Measurements from ENCODE around the gene PRRX2. TPM values are rescaled to one million over a fixed set of nuclear protein-coding genes. Genes with fewer than 3 reads are reported as not detected.

Gene PRRX2
- total and polyA plus RNA-seq, 9 of the 15 experiments (the other 6 are each of a cell fraction or from before 2014, with no cell fraction given): 0.21 TPM; not detected in 8

DNA sequence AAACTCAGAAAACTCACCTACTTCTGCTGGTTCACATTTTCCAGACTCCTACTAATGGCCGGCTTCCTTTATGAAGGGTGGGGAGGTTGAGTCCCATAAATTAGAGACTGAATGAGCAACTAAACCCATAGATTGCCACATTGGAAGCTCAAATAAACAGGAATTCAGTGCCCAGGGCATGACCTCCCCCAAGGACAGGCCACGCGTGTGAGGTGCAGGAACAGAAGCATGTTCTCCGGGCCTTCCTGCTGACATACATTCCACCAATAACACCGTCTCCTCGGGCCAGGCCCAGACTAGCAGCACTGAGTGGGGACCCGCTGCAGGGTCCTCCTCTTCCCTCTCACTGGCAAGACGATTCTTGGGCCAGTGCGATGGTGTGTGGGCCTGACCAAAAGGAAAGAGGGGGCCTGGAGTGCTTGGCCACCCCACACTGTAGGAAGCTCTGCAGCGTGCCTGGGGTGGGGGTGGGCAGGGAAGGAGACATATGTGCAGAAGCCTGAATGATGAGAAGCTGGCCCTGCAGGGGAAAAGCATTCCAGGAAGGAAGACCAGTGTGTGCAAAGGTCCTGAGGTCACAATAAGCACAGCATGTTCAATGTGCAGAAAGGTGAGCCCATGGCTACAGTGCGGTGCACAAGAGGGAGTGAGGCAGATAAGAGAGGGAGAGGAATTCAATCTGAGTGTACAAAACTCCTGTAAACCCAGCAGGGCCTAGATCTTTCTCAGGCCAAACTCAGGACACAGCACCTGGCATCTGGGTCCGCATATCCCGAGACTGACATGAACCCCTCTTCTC, 75.4 kb downstream of the PRRX2 start:
- ATAC-seq: no peak
- no TSS peak for BruUV-seq (replicated peaks)
- Histone ChIP-seq H3K36me3 (ENCODE audit: control insufficient read depth, insufficient read depth, low read length) (no peaks in the 10 kb centered on the region), H3K27ac (ENCODE audit: extremely low read depth, low read depth, low read length) (no peak overlapping the region), H3K9ac (ENCODE audit: insufficient read depth in 1 of 2, low read depth in 2 of 2, low read length in 2 of 2) (peak overlapping the region in 1 of 2 experiments; percentile 30; a peak in 1 of 4 replicates), H3K27me3 (ENCODE audit: control insufficient read depth in 2 of 2, insufficient read depth in 2 of 2, low read length in 2 of 2) (peaks cover 5 to 23% of the 10 kb centered on the region in 2 experiments; a peak in 3 of 5 replicates), H3K4me3 (no peak overlapping the region), H4K20me1 (replicated peaks; ENCODE audit: control insufficient read depth, insufficient read depth, low read length) (no peaks in the 10 kb centered on the region), H2AFZ (ENCODE audit: low read depth, low read length) (no peak overlapping the region), H3K4me1 (replicated peaks in 1 of 2; ENCODE audit: control insufficient read depth in 2 of 2, insufficient read depth in 2 of 2, low read length in 2 of 2) (peaks cover 16 to 43% of the 10 kb centered on the region in 2 experiments), H3K79me2 (ENCODE audit: control insufficient read depth, insufficient read depth, low read length) (no peaks in the 10 kb centered on the region), H3K4me2 (ENCODE audit: insufficient read depth, low read length) (no peak overlapping the region), H3K9me3 (replicated peaks; ENCODE audit: control insufficient read depth, insufficient read depth, low read depth, low read length) (no peaks in the 10 kb centered on the region), H3K9me1 (ENCODE audit: control insufficient read depth, insufficient read depth, low read length) (no peaks in the 10 kb centered on the region)
- DNase-seq (ENCODE audit: extremely low read depth in 1 of 4, low spot score in 3 of 4): no peak
- WGBS (ENCODE audit: insufficient coverage, low coverage, missing lambda C conversion rate): 57% methylated on average over 13 of the region's 13 CpGs
- ChIA-PET CTCF (ENCODE audit: low intra/inter-chr PET ratio) (interaction anchor here (1.3 kb wide), 1 partner anchor 43 kb away, joined by 4 read pairs; no protein-coding TSS in a partner anchor), POLR2A (interaction anchor here (0.6 to 1.8 kb wide), 2 partner anchors 12 to 40 kb away, joined by 3 to 4 read pairs; no protein-coding TSS in a partner anchor)
- in situ Hi-C loops (cut with MboI) (no loop called here), intact Hi-C loops (cut with micrococcal nuclease) (no loop called here)
- FAIRE-seq: no peak
- TF ChIP-seq RCOR1 (IDR thresholded peaks at IDR 0.05; ENCODE audit: borderline replicate concordance in 1 of 2, low read depth in 2 of 2, low read length in 2 of 2) (no peak), FUS (optimal IDR thresholded peaks at IDR 0.05; ENCODE audit: low read depth, low read length) (no peak), FOXK2 (conservative IDR thresholded peaks at IDR 0.05 in 1 of 2, IDR thresholded peaks at IDR 0.05 in 1 of 2; ENCODE audit: low read depth in 2 of 2) (no peak), TRIM28 (IDR thresholded peaks at IDR 0.05) (no peak), EP400 (IDR thresholded peaks at IDR 0.05) (no peak), SMC3 (conservative IDR thresholded peaks at IDR 0.05; ENCODE audit: insufficient read depth, low read depth, low read length) (no peak), KLF6 (CRISPR knock-in tag; IDR thresholded peaks at IDR 0.05; ENCODE audit: borderline replicate concordance) (no peak), PTRF (tag; IDR thresholded peaks at IDR 0.05) (no peak), BCOR (IDR thresholded peaks at IDR 0.05) (peak; percentile 25; the same call in 1 of the 2 replicates), DDX20 (tag; IDR thresholded peaks at IDR 0.05; ENCODE audit: low read depth) (no peak), FOSL1 (tag; conservative IDR thresholded peaks at IDR 0.05) (no peak)
- TF ChIP-seq, protein P1, sequence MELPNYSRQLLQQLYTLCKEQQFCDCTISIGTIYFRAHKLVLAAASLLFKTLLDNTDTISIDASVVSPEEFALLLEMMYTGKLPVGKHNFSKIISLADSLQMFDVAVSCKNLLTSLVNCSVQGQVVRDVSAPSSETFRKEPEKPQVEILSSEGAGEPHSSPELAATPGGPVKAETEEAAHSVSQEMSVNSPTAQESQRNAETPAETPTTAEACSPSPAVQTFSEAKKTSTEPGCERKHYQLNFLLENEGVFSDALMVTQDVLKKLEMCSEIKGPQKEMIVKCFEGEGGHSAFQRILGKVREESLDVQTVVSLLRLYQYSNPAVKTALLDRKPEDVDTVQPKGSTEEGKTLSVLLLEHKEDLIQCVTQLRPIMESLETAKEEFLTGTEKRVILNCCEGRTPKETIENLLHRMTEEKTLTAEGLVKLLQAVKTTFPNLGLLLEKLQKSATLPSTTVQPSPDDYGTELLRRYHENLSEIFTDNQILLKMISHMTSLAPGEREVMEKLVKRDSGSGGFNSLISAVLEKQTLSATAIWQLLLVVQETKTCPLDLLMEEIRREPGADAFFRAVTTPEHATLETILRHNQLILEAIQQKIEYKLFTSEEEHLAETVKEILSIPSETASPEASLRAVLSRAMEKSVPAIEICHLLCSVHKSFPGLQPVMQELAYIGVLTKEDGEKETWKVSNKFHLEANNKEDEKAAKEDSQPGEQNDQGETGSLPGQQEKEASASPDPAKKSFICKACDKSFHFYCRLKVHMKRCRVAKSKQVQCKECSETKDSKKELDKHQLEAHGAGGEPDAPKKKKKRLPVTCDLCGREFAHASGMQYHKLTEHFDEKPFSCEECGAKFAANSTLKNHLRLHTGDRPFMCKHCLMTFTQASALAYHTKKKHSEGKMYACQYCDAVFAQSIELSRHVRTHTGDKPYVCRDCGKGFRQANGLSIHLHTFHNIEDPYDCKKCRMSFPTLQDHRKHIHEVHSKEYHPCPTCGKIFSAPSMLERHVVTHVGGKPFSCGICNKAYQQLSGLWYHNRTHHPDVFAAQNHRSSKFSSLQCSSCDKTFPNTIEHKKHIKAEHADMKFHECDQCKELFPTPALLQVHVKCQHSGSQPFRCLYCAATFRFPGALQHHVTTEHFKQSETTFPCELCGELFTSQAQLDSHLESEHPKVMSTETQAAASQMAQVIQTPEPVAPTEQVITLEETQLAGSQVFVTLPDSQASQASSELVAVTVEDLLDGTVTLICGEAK (IDR thresholded peaks at IDR 0.05): no peak
- TF ChIP-seq, protein P1 (CRISPR knock-in tag; IDR thresholded peaks at IDR 0.05): 0 out of 2 replicates have a peak, but pooled peaks have one; percentile 20

All from K562 (cell line).